ENCODE measurements around the gene OR5B21. TPM values are rescaled to one million over a fixed set of nuclear protein-coding genes. Genes with fewer than 3 reads are reported as not detected.
A peak's percentile ranks its signal among the peaks of the same experiment; 100 is the strongest.

Gene OR5B21
- polyA plus RNA-seq, 1 of the 3 experiments (the other 2 are of a cell fraction): not detected

DNA sequence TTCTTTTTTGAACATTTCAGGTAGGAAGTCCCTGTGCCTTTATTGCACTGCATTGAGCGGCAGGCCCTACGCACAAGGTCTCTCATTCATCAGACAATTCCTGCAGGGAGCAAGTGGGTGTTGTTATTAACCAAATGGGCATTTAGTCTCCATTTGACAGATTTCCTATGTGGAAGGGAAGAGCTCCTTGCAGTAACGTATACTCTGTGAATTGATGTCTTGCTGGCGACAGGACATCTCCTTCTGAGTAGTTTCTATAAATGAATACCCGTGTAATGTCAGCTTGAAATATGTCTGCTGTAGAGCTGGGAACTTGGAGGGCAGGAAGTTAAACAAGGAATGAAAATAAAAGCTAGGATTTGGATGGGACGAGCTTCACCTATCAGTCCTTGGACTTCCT, 3.7 kb downstream of the OR5B21 start:
- H3K9me2 ChIP-seq: no peaks in the 10 kb centered on the region
- CTCF ChIA-PET: interaction anchor here (0.8 to 1.0 kb wide), 4 partner anchors 9 to 936 kb away, joined by 3 to 4 read pairs (median 3); partner anchors contain the start of gene UBE2L6
- TF ChIP-seq, protein P1, sequence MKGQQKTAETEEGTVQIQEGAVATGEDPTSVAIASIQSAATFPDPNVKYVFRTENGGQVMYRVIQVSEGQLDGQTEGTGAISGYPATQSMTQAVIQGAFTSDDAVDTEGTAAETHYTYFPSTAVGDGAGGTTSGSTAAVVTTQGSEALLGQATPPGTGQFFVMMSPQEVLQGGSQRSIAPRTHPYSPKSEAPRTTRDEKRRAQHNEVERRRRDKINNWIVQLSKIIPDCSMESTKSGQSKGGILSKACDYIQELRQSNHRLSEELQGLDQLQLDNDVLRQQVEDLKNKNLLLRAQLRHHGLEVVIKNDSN (IDR thresholded peaks at IDR 0.05; ENCODE audit: borderline replicate concordance, low read depth): no peak
- TF ChIP-seq NFIC (IDR thresholded peaks at IDR 0.05; ENCODE audit: borderline replicate concordance): no peak

DNA sequence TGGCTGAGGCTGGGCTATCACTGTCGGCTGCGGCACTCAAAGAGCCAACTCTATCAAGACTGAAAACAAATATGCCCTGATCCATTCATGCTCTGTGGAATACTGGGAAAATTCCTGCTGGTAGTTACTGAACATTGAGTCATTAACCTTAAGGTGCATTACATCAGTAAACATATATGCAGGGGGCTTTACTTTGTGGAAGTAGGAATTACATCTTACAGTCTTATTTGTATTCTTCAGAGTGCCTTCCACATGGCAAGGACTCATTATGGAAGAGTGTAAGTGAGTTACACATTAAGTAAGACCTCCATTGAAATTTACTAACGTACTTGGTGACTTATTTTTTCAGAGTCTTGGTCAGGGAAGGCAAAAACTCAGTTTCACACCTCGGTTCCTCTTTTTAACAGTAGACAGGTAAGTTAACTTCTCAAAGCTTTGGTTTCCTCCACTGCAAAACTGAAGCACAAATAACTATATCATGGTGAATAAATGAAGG, 4.5 kb downstream of the OR5B21 start:
- H3K4me2 ChIP-seq: no peak overlapping the region
- H3K36me3 ChIP-seq (replicated peaks in 1 of 2; ENCODE audit: control insufficient read depth in 1 of 2, insufficient read depth in 2 of 2, low read length in 1 of 2): no peaks in the 10 kb centered on the region
- no peak overlapping the region for H3K9ac ChIP-seq
- CTCF ChIA-PET: interaction anchor here (0.9 to 1.0 kb wide), 2 partner anchors 20 to 64 kb away, joined by 3 read pairs; no protein-coding TSS in a partner anchor
- no peak overlapping the region for H3K4me3 ChIP-seq (ENCODE audit: low read depth in 2 of 2, low read length in 1 of 2)
- TF ChIP-seq NRF1 (IDR thresholded peaks at IDR 0.05; ENCODE audit: low read depth, low read length) (no peak), TEAD4 (IDR thresholded peaks at IDR 0.05; ENCODE audit: borderline replicate concordance, insufficient read depth) (no peak), EP300 (IDR thresholded peaks at IDR 0.05; ENCODE audit: borderline replicate concordance in 1 of 2, low read depth in 1 of 2, low read length in 1 of 2) (no peak), RXRA (IDR thresholded peaks at IDR 0.05; ENCODE audit: borderline replicate concordance, low read depth) (no peak), RAD21 (IDR thresholded peaks at IDR 0.05; ENCODE audit: low read length) (no peak), CHD2 (IDR thresholded peaks at IDR 0.05; ENCODE audit: low read length, partially characterized antibody) (no peak), POLR2AphosphoS5 (IDR thresholded peaks at IDR 0.05; ENCODE audit: low read depth, low read length) (no peak), FOSL2 (IDR thresholded peaks at IDR 0.05; ENCODE audit: borderline replicate concordance, low read depth) (no peak), RCOR1 (IDR thresholded peaks at IDR 0.05; ENCODE audit: low read length) (no peak), NFIC (IDR thresholded peaks at IDR 0.05; ENCODE audit: borderline replicate concordance) (no peak), GATA2 (CRISPR knock-in tag; IDR thresholded peaks at IDR 0.05) (no peak), RFX5 (IDR thresholded peaks at IDR 0.05; ENCODE audit: low read length) (no peak), MXI1 (IDR thresholded peaks at IDR 0.05; ENCODE audit: low read depth, low read length) (no peak), GABPA (IDR thresholded peaks at IDR 0.05; ENCODE audit: low read depth) (no peak)
- TF ChIP-seq, protein P2, sequence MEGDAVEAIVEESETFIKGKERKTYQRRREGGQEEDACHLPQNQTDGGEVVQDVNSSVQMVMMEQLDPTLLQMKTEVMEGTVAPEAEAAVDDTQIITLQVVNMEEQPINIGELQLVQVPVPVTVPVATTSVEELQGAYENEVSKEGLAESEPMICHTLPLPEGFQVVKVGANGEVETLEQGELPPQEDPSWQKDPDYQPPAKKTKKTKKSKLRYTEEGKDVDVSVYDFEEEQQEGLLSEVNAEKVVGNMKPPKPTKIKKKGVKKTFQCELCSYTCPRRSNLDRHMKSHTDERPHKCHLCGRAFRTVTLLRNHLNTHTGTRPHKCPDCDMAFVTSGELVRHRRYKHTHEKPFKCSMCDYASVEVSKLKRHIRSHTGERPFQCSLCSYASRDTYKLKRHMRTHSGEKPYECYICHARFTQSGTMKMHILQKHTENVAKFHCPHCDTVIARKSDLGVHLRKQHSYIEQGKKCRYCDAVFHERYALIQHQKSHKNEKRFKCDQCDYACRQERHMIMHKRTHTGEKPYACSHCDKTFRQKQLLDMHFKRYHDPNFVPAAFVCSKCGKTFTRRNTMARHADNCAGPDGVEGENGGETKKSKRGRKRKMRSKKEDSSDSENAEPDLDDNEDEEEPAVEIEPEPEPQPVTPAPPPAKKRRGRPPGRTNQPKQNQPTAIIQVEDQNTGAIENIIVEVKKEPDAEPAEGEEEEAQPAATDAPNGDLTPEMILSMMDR (IDR thresholded peaks at IDR 0.05): no peak
- TF ChIP-seq, protein P3, sequence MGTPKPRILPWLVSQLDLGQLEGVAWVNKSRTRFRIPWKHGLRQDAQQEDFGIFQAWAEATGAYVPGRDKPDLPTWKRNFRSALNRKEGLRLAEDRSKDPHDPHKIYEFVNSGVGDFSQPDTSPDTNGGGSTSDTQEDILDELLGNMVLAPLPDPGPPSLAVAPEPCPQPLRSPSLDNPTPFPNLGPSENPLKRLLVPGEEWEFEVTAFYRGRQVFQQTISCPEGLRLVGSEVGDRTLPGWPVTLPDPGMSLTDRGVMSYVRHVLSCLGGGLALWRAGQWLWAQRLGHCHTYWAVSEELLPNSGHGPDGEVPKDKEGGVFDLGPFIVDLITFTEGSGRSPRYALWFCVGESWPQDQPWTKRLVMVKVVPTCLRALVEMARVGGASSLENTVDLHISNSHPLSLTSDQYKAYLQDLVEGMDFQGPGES (IDR thresholded peaks at IDR 0.05; ENCODE audit: low read depth, low read length): no peak
- no peak overlapping the region for H3K27ac ChIP-seq (ENCODE audit: low read depth in 2 of 2, low read length in 1 of 2)
- no peaks in the 10 kb centered on the region for H3F3A ChIP-seq (replicated peaks; ENCODE audit: insufficient read depth)
- no peaks in the 10 kb centered on the region for H3K79me2 ChIP-seq (ENCODE audit: insufficient read depth)
- H3K9me3 ChIP-seq: no peaks in the 10 kb centered on the region
- H2AFZ ChIP-seq (ENCODE audit: low read depth): 0 out of 2 replicates have a peak overlapping the region, but pooled peaks have one; percentile 51
- no peaks in the 10 kb centered on the region for H3K9me2 ChIP-seq
- POLR2A ChIA-PET: no interaction called here
- H3K27me3 ChIP-seq (ENCODE audit: insufficient read depth): no peaks in the 10 kb centered on the region
- WGBS (ENCODE audit: low lambda C conversion rate): 1% methylated on average over 4 of the region's 4 CpGs
- no peak for DNase-seq
- no peaks in the 10 kb centered on the region for H3K4me1 ChIP-seq (ENCODE audit: control insufficient read depth in 1 of 2, insufficient read depth in 2 of 2, low read depth in 1 of 2, low read length in 1 of 2)
- H4K20me1 ChIP-seq (ENCODE audit: insufficient read depth): no peaks in the 10 kb centered on the region

More for the DNA sequence above, 3.7 kb downstream of the OR5B21 start:
- Histone ChIP-seq H3F3A (replicated peaks; ENCODE audit: insufficient read depth) (no peaks in the 10 kb centered on the region), H3K36me3 (replicated peaks in 1 of 2; ENCODE audit: control insufficient read depth in 1 of 2, insufficient read depth in 2 of 2, low read length in 1 of 2) (no peaks in the 10 kb centered on the region), H3K27me3 (ENCODE audit: insufficient read depth) (no peaks in the 10 kb centered on the region), H3K9me3 (no peaks in the 10 kb centered on the region), H3K9ac (no peak overlapping the region), H2AFZ (ENCODE audit: low read depth) (no peak overlapping the region), H4K20me1 (ENCODE audit: insufficient read depth) (no peaks in the 10 kb centered on the region), H3K27ac (ENCODE audit: low read depth in 2 of 2, low read length in 1 of 2) (no peak overlapping the region), H3K4me1 (ENCODE audit: control insufficient read depth in 1 of 2, insufficient read depth in 2 of 2, low read depth in 1 of 2, low read length in 1 of 2) (no peaks in the 10 kb centered on the region), H3K4me3 (ENCODE audit: low read depth in 2 of 2, low read length in 1 of 2) (no peak overlapping the region), H3K79me2 (ENCODE audit: insufficient read depth) (no peaks in the 10 kb centered on the region), H3K4me2 (no peak overlapping the region)
- POLR2A ChIA-PET: no interaction called here
- DNase-seq: no peak
- 30% methylated on average over 6 of the region's 6 CpGs for WGBS (ENCODE audit: low lambda C conversion rate)
